Kidney epithelial cell (primary cell): ENCODE results near the gene CLMN. TPM values are rescaled to one million over a fixed set of nuclear protein-coding genes. Genes with fewer than 3 reads are reported as not detected.

ENCODE experiments used
- DNase-seq: peaks from one replicate; pipeline ENCODE4 v3.0.0-alpha.2; 2010; ENCODE audit warnings: low read depth
- H3K27me3 ChIP-seq: 2 replicates; pipeline ENCODE4 v1.6.0; 2011; ENCODE audit warnings: low read length; ENCODE audit not compliant: control insufficient read depth, insufficient read depth
- H3K36me3 ChIP-seq: 2 replicates; pipeline ENCODE4 v1.5.1; 2011; ENCODE audit warnings: low read length; ENCODE audit not compliant: control insufficient read depth, insufficient read depth
- H3K4me3 ChIP-seq: 2 replicates; pipeline ENCODE4 v1.5.1; 2011; ENCODE audit warnings: low read depth, mild to moderate bottlenecking, control low read depth, low read length
- total RNA-seq: library from RNA; depleted of rRNA; stranded (reverse); fragments of >200 nt; gene quantifications from 2 replicates; pipeline ENCODE4 v1.2.3, GENCODE V29; 2015
- TF ChIP-seq, protein P1 (sequence below): IDR thresholded peaks from 2 replicates; pipeline ENCODE4 v1.5.1; 2011; ENCODE audit warnings: mild to moderate bottlenecking, moderate library complexity, low read length, control low read depth, inconsistent platforms; ENCODE audit not compliant: insufficient read depth, poor library complexity, severe bottlenecking

Gene CLMN
- total RNA-seq, 1 donor from 2014 or later, result 9.8 TPM

DNA sequence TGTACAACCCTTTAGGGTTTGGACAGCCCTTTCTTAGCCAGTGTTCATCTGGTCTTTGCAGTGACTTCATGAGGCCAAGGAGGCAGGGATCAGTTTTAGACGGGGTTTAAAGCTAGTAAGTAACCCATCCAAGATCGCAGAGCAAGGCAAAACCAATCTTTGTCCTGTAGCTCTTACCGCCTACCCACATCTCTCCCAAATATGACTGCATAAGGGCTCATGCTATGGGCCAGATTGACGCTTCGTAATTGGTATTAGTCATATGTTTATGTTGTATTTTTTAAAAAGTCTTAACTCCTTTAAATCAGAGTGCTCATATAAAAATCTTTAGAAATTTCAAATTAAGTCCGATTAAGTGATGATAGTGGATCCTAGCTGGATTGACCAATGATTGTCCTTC is 3.7 kb upstream of the CLMN start:
- Histone ChIP-seq H3K4me3 (no peak overlapping the region), H3K27me3 (no peaks in the 10 kb centered on the region), H3K36me3 (no peaks in the 10 kb centered on the region)
- DNase-seq, result no peak
- TF ChIP-seq, protein P1, sequence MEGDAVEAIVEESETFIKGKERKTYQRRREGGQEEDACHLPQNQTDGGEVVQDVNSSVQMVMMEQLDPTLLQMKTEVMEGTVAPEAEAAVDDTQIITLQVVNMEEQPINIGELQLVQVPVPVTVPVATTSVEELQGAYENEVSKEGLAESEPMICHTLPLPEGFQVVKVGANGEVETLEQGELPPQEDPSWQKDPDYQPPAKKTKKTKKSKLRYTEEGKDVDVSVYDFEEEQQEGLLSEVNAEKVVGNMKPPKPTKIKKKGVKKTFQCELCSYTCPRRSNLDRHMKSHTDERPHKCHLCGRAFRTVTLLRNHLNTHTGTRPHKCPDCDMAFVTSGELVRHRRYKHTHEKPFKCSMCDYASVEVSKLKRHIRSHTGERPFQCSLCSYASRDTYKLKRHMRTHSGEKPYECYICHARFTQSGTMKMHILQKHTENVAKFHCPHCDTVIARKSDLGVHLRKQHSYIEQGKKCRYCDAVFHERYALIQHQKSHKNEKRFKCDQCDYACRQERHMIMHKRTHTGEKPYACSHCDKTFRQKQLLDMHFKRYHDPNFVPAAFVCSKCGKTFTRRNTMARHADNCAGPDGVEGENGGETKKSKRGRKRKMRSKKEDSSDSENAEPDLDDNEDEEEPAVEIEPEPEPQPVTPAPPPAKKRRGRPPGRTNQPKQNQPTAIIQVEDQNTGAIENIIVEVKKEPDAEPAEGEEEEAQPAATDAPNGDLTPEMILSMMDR, result no peak

DNA sequence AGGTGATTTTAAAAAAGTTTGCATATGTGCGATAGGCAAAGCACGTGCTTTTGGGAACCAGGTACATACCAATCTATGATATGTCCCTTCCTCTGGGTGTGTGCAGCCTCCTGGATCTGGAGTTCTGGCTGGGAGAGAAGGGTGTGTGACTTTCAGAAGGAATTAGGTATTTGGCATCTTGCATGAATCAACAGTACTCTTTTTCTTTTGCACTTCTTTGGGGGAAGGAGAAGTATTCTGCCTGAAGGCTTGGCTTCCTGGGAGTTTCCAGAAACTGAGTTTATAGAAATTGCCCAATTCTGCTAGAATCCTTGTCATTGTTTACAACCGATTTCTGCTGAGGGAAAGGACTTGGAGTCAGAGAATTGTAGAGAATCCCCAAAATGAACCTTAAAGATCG is 2.9 kb upstream of the CLMN start:
- H3K27me3 ChIP-seq, result no peaks in the 10 kb centered on the region
- no peak for DNase-seq
- H3K36me3 ChIP-seq, result no peaks in the 10 kb centered on the region
- H3K4me3 ChIP-seq, result no peak overlapping the region
- TF ChIP-seq, protein P1, result no peak

DNA sequence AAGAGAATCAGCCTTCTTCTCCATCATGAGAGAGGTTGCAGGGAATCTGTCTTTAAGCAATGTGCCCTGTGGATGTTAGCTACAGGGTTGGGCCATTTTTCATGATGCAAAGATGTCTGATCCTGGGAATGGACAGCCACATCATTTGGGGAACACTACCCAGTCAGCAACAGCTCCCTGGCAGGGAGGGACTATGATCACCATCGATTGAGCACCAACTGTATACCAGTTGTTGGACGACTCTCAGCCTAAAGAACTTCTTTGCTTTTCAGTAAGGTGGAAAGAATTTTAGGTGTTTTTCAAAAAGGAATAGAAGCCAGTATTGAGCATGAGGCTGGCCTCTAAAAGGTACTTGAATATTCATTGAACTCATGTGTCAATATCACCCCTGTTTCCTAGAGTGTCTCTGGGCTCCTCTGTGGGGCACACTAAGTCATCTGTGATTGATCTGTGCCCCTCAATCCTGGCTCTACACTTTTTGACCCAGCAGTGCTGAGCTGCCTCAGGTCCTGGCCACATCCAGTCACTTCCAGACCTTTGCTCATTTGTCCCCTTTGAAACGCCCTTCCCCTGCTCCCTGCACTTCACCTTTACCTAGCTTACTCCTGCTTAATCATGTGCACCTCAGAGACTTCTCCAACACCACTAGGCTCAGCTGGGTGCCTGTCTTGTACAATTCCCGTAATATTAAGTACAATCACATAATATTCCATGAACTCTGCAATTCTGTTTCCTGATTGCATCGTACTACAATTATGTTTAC is 2.2 kb upstream of the CLMN start:
- H3K27me3 ChIP-seq, result no peaks in the 10 kb centered on the region
- TF ChIP-seq, protein P1, result no peak
- DNase-seq, result no peak

DNA sequence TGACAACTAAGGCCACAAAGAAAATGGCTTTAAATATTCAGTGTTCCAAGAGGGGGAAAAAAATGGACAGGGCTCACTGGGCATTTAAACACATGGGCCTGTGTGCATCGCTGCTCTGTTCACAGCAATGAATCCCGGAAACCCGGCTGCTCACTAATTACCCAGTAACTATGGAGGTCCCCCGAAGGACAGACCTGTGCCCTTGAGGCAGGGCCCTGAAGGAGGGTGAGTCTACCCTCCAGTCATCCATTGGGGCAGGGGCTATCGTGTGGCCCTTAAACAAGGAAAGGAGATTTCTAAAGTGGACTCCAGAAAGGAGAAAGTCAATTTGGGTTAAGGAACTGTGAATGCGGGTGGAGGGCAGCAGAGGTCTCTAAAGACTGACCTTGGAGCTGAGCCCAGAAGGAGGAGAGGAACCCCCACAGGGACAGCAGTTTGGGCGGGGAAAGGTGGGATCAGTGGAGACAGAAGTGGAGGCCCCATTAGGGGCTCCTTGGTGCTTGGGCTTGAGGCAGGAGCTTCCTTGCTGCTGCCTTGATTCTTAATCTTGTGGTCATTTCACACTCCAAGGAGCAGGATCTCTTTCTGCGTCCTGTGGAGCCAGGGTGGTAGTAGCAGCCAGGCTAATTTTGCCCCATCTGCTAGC is 1.4 kb upstream of the CLMN start:
- H3K4me3 ChIP-seq, result no peak overlapping the region
- TF ChIP-seq, protein P1, result no peak
- DNase-seq, result no peak

More for the DNA sequence above, 2.2 kb upstream of the CLMN start:
- Histone ChIP-seq H3K4me3 (no peak overlapping the region), H3K36me3 (no peaks in the 10 kb centered on the region)

DNA sequence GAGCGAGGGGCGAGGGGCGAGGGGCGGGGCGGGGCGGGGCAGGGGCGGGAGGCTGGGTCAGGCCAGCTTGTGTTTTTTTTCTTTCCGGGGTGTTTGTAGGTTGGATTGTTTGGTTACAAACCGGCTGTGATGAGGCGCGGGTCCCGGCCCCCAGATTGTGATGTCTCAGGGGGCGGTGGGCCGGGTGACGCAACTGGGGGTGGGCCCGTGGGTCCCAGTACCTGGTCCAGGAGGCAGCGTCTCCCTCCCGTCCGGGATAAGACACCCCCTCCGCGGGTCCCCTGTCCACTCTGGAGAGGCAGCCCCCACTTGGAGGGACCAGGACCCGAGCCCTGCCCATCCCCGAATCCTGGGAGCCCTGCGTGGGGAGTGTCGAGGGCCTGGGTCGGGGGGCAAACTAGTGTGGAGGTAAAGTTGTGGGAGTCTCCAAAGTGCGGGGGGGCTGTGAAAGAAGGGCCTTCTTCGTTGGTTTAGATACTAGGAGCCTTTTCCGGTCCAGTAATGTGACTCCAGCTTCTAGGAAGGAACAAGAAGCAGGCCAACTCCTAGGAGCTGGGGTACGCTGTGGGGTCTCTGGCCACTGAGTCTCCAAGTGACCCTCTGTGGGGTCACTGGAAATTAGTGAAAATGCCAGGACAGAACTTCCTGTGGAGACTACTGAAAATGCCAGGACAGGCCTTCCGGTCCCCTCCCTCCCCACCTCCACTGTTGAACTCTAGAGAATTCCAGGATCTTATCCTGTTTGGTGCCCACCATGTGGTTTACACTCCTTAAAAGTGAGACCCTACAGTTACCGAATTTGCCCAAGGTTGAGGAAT is 579 bp upstream of the CLMN start:
- Histone ChIP-seq H3K27me3 (no peaks in the 10 kb centered on the region), H3K4me3 (peak overlapping the region; percentile 43), H3K36me3 (no peaks in the 10 kb centered on the region)
- TF ChIP-seq, protein P1, result no peak
- DNase-seq, result no peak

More for the DNA sequence above, 1.4 kb upstream of the CLMN start:
- no peaks in the 10 kb centered on the region for H3K27me3 ChIP-seq
- no peaks in the 10 kb centered on the region for H3K36me3 ChIP-seq
